ENCODE measurements around the gene NDUFAF8.

Gene NDUFAF8

GRCh38 chr17:81200695-81201580, 38.2 kb upstream of the NDUFAF8 start:
- DNase-seq (ENCODE audit: low spot score): peak; percentile 81

GRCh38 chr17:81202318-81202717, 36.8 kb upstream of the NDUFAF8 start:
- no peak for DNase-seq (ENCODE audit: low spot score)

- DNase-seq (ENCODE audit: low spot score): no peak
These were observed 36.0 kb upstream of the NDUFAF8 start for GRCh38 chr17:81203136-81203535.

GRCh38 chr17:81204578-81204977, 34.5 kb upstream of the NDUFAF8 start:
- no peak for DNase-seq (ENCODE audit: low spot score)

- no peak for DNase-seq (ENCODE audit: low spot score)
These were observed 33.0 kb upstream of the NDUFAF8 start for GRCh38 chr17:81206166-81206565.

GRCh38 chr17:81206657-81207056, 32.5 kb upstream of the NDUFAF8 start:
- DNase-seq (ENCODE audit: low spot score): no peak

- no peak for DNase-seq (ENCODE audit: low spot score)
These were observed 31.2 kb upstream of the NDUFAF8 start for GRCh38 chr17:81207610-81208581.

GRCh38 chr17:81208651-81209050, 30.5 kb upstream of the NDUFAF8 start:
- no peak for DNase-seq (ENCODE audit: low spot score)

- DNase-seq (ENCODE audit: low spot score): no peak
These were observed 30.0 kb upstream of the NDUFAF8 start for GRCh38 chr17:81209141-81209540.

GRCh38 chr17:81210466-81210865, 28.7 kb upstream of the NDUFAF8 start:
- no peak for DNase-seq (ENCODE audit: low spot score)

- DNase-seq (ENCODE audit: low spot score): no peak
These were observed 28.2 kb upstream of the NDUFAF8 start for GRCh38 chr17:81210868-81211267.

- DNase-seq (ENCODE audit: low spot score): no peak
These were observed 26.8 kb upstream of the NDUFAF8 start for GRCh38 chr17:81212365-81212764.

- DNase-seq (ENCODE audit: low spot score): no peak
These were observed 25.1 kb upstream of the NDUFAF8 start for GRCh38 chr17:81213978-81214377.

- no peak for DNase-seq (ENCODE audit: low spot score)
These were observed 21.6 kb upstream of the NDUFAF8 start for GRCh38 chr17:81217491-81217890.

GRCh38 chr17:81218459-81218858, 20.7 kb upstream of the NDUFAF8 start:
- DNase-seq (ENCODE audit: low spot score): no peak

GRCh38 chr17:81218991-81219390, 20.1 kb upstream of the NDUFAF8 start:
- no peak for DNase-seq (ENCODE audit: low spot score)

GRCh38 chr17:81219476-81220180, 19.5 kb upstream of the NDUFAF8 start:
- no peak for DNase-seq (ENCODE audit: low spot score)

GRCh38 chr17:81221371-81221841, 17.7 kb upstream of the NDUFAF8 start:
- DNase-seq (ENCODE audit: low spot score): no peak

GRCh38 chr17:81221842-81222619, 17.1 kb upstream of the NDUFAF8 start:
- DNase-seq (ENCODE audit: low spot score): peak; percentile 18

GRCh38 chr17:81222620-81222905, 16.6 kb upstream of the NDUFAF8 start:
- DNase-seq (ENCODE audit: low spot score): no peak

Measured in AG08395 (cell line).